ENCODE measurements around the gene SMPD3.

- TF ChIP-seq, protein P1, sequence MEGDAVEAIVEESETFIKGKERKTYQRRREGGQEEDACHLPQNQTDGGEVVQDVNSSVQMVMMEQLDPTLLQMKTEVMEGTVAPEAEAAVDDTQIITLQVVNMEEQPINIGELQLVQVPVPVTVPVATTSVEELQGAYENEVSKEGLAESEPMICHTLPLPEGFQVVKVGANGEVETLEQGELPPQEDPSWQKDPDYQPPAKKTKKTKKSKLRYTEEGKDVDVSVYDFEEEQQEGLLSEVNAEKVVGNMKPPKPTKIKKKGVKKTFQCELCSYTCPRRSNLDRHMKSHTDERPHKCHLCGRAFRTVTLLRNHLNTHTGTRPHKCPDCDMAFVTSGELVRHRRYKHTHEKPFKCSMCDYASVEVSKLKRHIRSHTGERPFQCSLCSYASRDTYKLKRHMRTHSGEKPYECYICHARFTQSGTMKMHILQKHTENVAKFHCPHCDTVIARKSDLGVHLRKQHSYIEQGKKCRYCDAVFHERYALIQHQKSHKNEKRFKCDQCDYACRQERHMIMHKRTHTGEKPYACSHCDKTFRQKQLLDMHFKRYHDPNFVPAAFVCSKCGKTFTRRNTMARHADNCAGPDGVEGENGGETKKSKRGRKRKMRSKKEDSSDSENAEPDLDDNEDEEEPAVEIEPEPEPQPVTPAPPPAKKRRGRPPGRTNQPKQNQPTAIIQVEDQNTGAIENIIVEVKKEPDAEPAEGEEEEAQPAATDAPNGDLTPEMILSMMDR (conservative IDR thresholded peaks at IDR 0.05; ENCODE audit: low read length): no peak
- no peak for TF ChIP-seq EZH2phosphoT487 (IDR thresholded peaks at IDR 0.05; ENCODE audit: borderline replicate concordance)
Observed at GRCh38 chr16:68342620-68343019, 105.7 kb downstream of the SMPD3 start.

Data from Loucy (cell line).